Prostate gland (tissue), 2 donors: ENCODE measurements around the gene GCM1. TPM values are rescaled to one million over a fixed set of nuclear protein-coding genes. Genes with fewer than 3 reads are reported as not detected.

Experiments used
- DNase-seq: peaks from one replicate; pipeline ENCODE4 v3.0.0-alpha.2; 2019; ENCODE audit warnings: low spot score
- H3K27ac ChIP-seq, 2 donors: fragments of 200-600 bp; sonication (generic); 2 replicates each; pipeline ENCODE4 v1.5.1; 2017 to 2019
- H3K27me3 ChIP-seq: fragments of 200-600 bp; sonication (generic); replicated peaks from 2 replicates; pipeline ENCODE4 v1.5.1; 2019; ENCODE audit not compliant: insufficient read depth
- H3K36me3 ChIP-seq, 2 donors: fragments of 200-600 bp; sonication (generic); 1 replicate in 1 of 2; 2 replicates in 1 of 2; pipeline versions ENCODE4 v1.5.1 to v1.8.1; 2017 to 2019
- H3K4me1 ChIP-seq: fragments of 200-600 bp; sonication (generic); replicated peaks from 2 replicates; pipeline ENCODE4 v1.5.1; 2019
- H3K4me3 ChIP-seq, 2 donors: fragments of 200-600 bp; sonication (generic); 2 replicates each; pipeline ENCODE4 v1.5.1; 2017 to 2019
- H3K9me3 ChIP-seq: fragments of 200-600 bp; sonication (generic); 2 replicates; pipeline ENCODE4 v1.5.1; 2017
- CTCF ChIP-seq, 4 experiments: fragments of 200-600 bp in 2 of 4; fragments of 450-650 bp in 2 of 4; sonication (generic) in 2 of 4; IDR thresholded peaks; 1 replicate in 3 of 4; 2 replicates in 1 of 4; pipeline ENCODE4 v1.5.1; 2016 to 2019; ENCODE audit warnings: antibody characterized with exemption in 4 of 4, mild to moderate bottlenecking in 2 of 4, moderate library complexity in 2 of 4
- POLR2A ChIP-seq: fragments of 450-650 bp; IDR thresholded peaks from one replicate; pipeline ENCODE4 v1.6.1; 2016; ENCODE audit warnings: antibody characterized with exemption, mild to moderate bottlenecking
- POLR2AphosphoS5 ChIP-seq: sonication (generic); formaldehyde crosslinking; IDR thresholded peaks from one replicate; pipeline ENCODE4 v1.6.1; 2017; ENCODE audit warnings: antibody characterized with exemption
- WGBS: methylation state at CpG from one replicate; pipeline ENCODE4 v1.1.5; 2018; 5-methylcytosine and 5-hydroxymethylcytosine counted together
- intact Hi-C: fragments of 100-400 bp; cut with DNase I; formaldehyde crosslinking; loops from one replicate; pipeline ENCODE4 v1.14.2; 2022
- total RNA-seq, 2 donors: library from RNA; depleted of rRNA; stranded (reverse); fragments of >200 nt; gene quantifications; one replicate each; pipeline ENCODE4 v1.1.0, GENCODE V29; 2016

Gene GCM1
- under 1 TPM; 0.09 to 0.34 TPM for total RNA-seq

GRCh38 chr6:53148684-53149083 lies at the start of gene GCM1:
TSS of gene GCM1 (minus strand) at chr6:53148841. CDS start at chr6:53145632, 3,209 bp downstream.
- intact Hi-C loops, result no loop called here
- 82% methylated on average over 5 of the region's 5 CpGs for WGBS
- Histone ChIP-seq H3K4me1 (no peaks in the 10 kb centered on the region), H3K9me3 (no peaks in the 10 kb centered on the region), H3K4me3 (no peak within 1 kb of the TSS), H3K27me3 (no peaks in the 10 kb centered on the region), H3K27ac (no peak within 1 kb of the TSS), H3K36me3 (no peaks in the 10 kb centered on the region)
- TF ChIP-seq POLR2A (no peak), CTCF (IDR thresholded peaks at IDR 0.05) (no peak), POLR2AphosphoS5 (no peak)
- DNase-seq, result no peak

- no peak for DNase-seq
- no peaks in the 10 kb centered on the region for H3K36me3 ChIP-seq
- no peaks in the 10 kb centered on the region for H3K9me3 ChIP-seq
- no peak overlapping the region for H3K27ac ChIP-seq
- intact Hi-C loops, result no loop called here
- no peaks in the 10 kb centered on the region for H3K27me3 ChIP-seq
- H3K4me3 ChIP-seq, result no peak overlapping the region
- 92% methylated on average over 3 of the region's 3 CpGs for WGBS
- TF ChIP-seq POLR2A (no peak), POLR2AphosphoS5 (no peak), CTCF (IDR thresholded peaks at IDR 0.05) (no peak)
- no peaks in the 10 kb centered on the region for H3K4me1 ChIP-seq
Measured at GRCh38 chr6:53197553-53197952, 48.9 kb upstream of the GCM1 start.

GRCh38 chr6:53195048-53195447 lies 46.4 kb upstream of the GCM1 start:
- Histone ChIP-seq H3K4me1 (no peaks in the 10 kb centered on the region), H3K36me3 (no peaks in the 10 kb centered on the region), H3K9me3 (no peaks in the 10 kb centered on the region), H3K4me3 (no peak overlapping the region), H3K27me3 (no peaks in the 10 kb centered on the region), H3K27ac (peak overlapping the region; percentile 53 to 56)
- intact Hi-C loops, result no loop called here
- no peak for DNase-seq
- TF ChIP-seq POLR2A (no peak), CTCF (IDR thresholded peaks at IDR 0.05) (no peak), POLR2AphosphoS5 (no peak)
- WGBS, result 62% methylated on average over 4 of the region's 4 CpGs

- intact Hi-C loops, result no loop called here
- TF ChIP-seq POLR2A (no peak), POLR2AphosphoS5 (peak; percentile 6)
- Histone ChIP-seq H3K9me3 (no peaks in the 10 kb centered on the region), H3K27me3 (no peaks in the 10 kb centered on the region), H3K4me1 (no peaks in the 10 kb centered on the region), H3K4me3 (no peak overlapping the region), H3K36me3 (no peaks in the 10 kb centered on the region), H3K27ac (peak overlapping the region; percentile 56 to 67)
- peak; percentile 14 for DNase-seq
- 22% methylated on average over 5 of the region's 5 CpGs for WGBS
Measured at GRCh38 chr6:53192682-53193188, 44.1 kb upstream of the GCM1 start.

GRCh38 chr6:53189554-53189953 lies 40.9 kb upstream of the GCM1 start:
- no peaks in the 10 kb centered on the region for H3K27me3 ChIP-seq
- no peak overlapping the region for H3K27ac ChIP-seq
- intact Hi-C loops, result no loop called here
- no peak overlapping the region for H3K4me3 ChIP-seq
- H3K9me3 ChIP-seq, result no peaks in the 10 kb centered on the region
- TF ChIP-seq CTCF (IDR thresholded peaks at IDR 0.05), result no peak
- TF ChIP-seq POLR2A, result no peak
- no peaks in the 10 kb centered on the region for H3K36me3 ChIP-seq
- no peak for DNase-seq
- no peaks in the 10 kb centered on the region for H3K4me1 ChIP-seq
